GM18909 (cell line): ENCODE measurements around the gene ABHD4.
"Not testable (repeated sequence)": the region's sequence is repeated elsewhere in the genome, so short reads cannot be mapped to it uniquely, and the experiment has no call there.

Experiments used
- ATAC-seq: cut with Tn5 transposase; IDR thresholded peaks from one replicate; pipeline ENCODE4 v1.9.1; 2021; ENCODE audit warnings: mild to moderate bottlenecking; ENCODE audit not compliant: unreplicated experiment, poor library complexity

The ABHD4 gene

GRCh38 chr14:22622255-22622654 lies 24.2 kb downstream of the ABHD4 start:
- ATAC-seq: no peak

GRCh38 chr14:22623047-22623446 lies 24.9 kb downstream of the ABHD4 start:
- no peak for ATAC-seq

GRCh38 chr14:22626590-22626989 lies 28.5 kb downstream of the ABHD4 start:
- no peak for ATAC-seq

- no peak for ATAC-seq
Observed at GRCh38 chr14:22627506-22628263, 29.6 kb downstream of the ABHD4 start.

- no peak for ATAC-seq
Observed at GRCh38 chr14:22629361-22629760, 31.3 kb downstream of the ABHD4 start.

GRCh38 chr14:22630066-22630465 lies 32.0 kb downstream of the ABHD4 start:
- no peak for ATAC-seq

- ATAC-seq: no peak
Observed at GRCh38 chr14:22630486-22630885, 32.4 kb downstream of the ABHD4 start.

GRCh38 chr14:22634233-22634900 lies 36.3 kb downstream of the ABHD4 start:
- no peak for ATAC-seq

- not testable (repeated sequence) for ATAC-seq
Observed at GRCh38 chr14:22635980-22636379, 37.9 kb downstream of the ABHD4 start.

GRCh38 chr14:22640192-22640591 lies 42.1 kb downstream of the ABHD4 start:
- no peak for ATAC-seq

GRCh38 chr14:22641846-22642245 lies 43.7 kb downstream of the ABHD4 start:
- ATAC-seq: no peak

- no peak for ATAC-seq
Observed at GRCh38 chr14:22644305-22644635, 46.2 kb downstream of the ABHD4 start, which contains the start of gene OR6J1. Gene OR6J1, minus strand, starts transcription at chr14:22644352. Its CDS starts 9,541 bp downstream, at chr14:22634811.

- ATAC-seq: no peak
Observed at GRCh38 chr14:22646570-22647254, 48.6 kb downstream of the ABHD4 start.

GRCh38 chr14:22648506-22648905 lies 50.4 kb downstream of the ABHD4 start:
- ATAC-seq: no peak

GRCh38 chr14:22650046-22650739 lies 52.1 kb downstream of the ABHD4 start:
- ATAC-seq: no peak

- peak; percentile 77 for ATAC-seq
Observed at GRCh38 chr14:22650960-22651521, 52.9 kb downstream of the ABHD4 start.

- ATAC-seq: no peak
Observed at GRCh38 chr14:22651586-22651985, 53.5 kb downstream of the ABHD4 start.

GRCh38 chr14:22653012-22653621 lies 55.0 kb downstream of the ABHD4 start:
- peak; percentile 54 for ATAC-seq

- ATAC-seq: no peak
Observed at GRCh38 chr14:22656226-22656625, 58.1 kb downstream of the ABHD4 start.
